ENCODE results near the gene DDX11.
A peak's percentile ranks its signal among the peaks of the same experiment; 100 is the strongest.
"Not testable (repeated sequence)": the region's sequence is repeated elsewhere in the genome, so short reads cannot be mapped to it uniquely, and the experiment has no call there.

DDX11 gene

DNA sequence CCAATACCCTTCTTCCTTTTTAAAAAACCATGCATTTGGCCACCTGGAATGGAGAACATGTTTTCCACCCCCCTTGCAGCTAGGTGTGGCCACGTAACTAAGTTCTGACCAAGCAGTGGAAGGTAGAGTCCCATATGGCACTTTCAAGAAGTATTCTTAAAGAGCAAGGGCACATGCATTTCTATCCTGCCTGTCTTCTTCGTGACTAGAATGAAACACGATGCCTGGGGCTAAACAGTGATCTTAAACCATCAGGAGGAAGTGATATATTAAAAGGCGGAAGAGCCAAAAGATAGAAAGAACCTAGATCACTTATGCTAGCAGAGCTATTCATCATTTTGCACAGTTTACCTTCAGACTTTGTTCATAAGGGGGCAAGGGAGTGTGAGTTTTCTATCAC, 16.0 kb upstream of the DDX11 start:
- TF ChIP-seq, protein P1, sequence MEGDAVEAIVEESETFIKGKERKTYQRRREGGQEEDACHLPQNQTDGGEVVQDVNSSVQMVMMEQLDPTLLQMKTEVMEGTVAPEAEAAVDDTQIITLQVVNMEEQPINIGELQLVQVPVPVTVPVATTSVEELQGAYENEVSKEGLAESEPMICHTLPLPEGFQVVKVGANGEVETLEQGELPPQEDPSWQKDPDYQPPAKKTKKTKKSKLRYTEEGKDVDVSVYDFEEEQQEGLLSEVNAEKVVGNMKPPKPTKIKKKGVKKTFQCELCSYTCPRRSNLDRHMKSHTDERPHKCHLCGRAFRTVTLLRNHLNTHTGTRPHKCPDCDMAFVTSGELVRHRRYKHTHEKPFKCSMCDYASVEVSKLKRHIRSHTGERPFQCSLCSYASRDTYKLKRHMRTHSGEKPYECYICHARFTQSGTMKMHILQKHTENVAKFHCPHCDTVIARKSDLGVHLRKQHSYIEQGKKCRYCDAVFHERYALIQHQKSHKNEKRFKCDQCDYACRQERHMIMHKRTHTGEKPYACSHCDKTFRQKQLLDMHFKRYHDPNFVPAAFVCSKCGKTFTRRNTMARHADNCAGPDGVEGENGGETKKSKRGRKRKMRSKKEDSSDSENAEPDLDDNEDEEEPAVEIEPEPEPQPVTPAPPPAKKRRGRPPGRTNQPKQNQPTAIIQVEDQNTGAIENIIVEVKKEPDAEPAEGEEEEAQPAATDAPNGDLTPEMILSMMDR (IDR thresholded peaks at IDR 0.05; ENCODE audit: borderline replicate concordance, insufficient read depth, low read depth, low read length), result no peak
- no peak overlapping the region for H3K4me3 ChIP-seq (ENCODE audit: low read depth, low read length)

DNA sequence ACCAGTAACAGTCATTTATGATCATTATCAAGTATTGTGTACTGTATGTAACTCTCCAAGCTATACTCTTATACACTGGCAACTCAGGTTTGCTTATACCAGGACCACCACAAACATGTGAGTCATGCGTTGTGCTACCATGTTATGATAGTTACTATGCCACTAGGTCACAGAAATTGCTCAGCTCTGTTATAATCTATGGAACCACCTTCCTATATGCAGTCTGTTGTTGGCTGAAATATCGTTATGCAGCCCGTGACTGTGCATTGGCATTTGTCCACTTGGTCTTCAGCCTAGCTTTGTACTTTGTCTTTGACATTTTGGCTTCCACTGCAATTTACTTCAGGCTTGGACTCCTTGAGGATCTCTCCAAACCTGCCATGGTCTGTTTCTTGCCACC, 7.5 kb upstream of the DDX11 start:
- H3K4me3 ChIP-seq (ENCODE audit: low read depth, low read length), result not testable (repeated sequence)

DNA sequence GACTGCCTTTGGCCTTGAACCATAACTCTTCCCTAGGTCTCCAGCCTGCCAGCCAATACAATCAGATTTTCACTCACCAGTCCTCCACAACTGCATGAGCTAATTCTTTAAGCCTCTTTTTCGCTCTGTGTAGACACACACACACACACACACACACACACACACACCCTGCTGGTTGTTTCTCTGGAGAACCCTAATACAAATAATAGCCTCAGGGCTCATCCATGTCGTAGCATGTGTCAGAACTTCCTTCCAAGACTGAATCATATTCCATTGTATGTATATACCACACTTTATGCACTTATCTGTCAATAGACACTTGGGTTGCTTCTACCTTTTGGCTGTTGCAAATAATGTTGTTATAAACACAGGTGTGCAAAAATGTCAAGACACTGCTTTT, 6.0 kb upstream of the DDX11 start:
- not testable (repeated sequence) for H3K4me3 ChIP-seq (ENCODE audit: low read depth, low read length)

DNA sequence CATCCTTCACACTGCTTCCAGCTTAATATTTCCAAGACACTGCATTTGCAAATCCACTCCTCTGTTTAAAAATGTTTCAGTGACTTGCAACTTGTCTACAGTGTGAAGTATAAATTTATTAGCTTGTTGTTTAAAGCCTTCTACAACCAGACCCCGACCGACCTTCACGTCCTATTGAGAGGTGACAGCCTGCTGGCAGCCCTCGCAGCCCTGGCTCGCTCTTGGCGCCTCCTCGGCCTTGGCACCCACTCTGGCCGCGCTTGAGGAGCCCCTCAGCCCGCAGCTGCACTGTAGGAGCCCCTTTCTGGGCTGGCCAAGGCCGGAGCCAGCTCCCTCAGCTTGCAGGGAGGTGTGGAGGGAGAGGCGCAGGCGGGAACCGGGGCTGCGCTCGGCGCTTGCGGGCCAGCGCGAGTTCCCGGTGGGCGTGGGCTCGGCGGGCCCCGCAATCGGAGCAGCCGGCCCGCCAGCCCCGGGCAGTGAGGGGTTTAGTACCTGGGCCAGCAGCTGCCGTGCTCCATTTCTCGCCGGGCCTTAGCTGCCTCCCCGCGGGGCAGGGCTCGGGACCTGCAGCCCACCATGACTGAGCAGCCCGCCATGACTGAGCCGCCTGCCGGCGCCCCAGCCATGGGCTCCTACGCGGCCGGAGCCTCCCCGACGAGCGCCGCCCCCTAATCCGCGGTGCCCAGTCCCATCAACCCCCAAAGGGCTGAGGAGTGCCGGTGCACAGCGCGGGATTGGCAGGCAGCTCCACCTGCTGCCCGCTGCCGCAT, 2.5 kb upstream of the DDX11 start:
- H3K4me3 ChIP-seq (ENCODE audit: low read depth, low read length), result not testable (repeated sequence)

DNA sequence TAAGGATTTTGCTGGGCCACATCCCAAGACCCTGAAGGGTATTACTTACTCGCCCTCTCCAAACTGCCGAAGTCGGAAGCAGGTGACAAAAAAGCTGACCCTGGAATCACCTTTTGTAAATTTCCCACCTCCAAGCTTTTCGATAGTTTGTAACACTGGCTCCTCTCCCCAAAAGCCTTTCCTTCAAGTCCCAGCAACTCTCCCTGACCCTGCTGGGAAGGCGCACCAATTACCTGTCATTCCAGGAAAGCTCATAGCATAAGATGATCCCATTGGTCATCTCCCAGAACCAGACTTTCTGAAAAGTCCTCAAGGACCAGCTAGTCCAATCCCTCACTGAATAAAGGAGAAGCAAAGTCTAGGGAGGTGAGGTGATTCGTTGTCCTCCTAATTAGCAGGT, 698 bp upstream of the DDX11 start:
- H3K4me3 ChIP-seq (ENCODE audit: low read depth, low read length), result not testable (repeated sequence)

DNA sequence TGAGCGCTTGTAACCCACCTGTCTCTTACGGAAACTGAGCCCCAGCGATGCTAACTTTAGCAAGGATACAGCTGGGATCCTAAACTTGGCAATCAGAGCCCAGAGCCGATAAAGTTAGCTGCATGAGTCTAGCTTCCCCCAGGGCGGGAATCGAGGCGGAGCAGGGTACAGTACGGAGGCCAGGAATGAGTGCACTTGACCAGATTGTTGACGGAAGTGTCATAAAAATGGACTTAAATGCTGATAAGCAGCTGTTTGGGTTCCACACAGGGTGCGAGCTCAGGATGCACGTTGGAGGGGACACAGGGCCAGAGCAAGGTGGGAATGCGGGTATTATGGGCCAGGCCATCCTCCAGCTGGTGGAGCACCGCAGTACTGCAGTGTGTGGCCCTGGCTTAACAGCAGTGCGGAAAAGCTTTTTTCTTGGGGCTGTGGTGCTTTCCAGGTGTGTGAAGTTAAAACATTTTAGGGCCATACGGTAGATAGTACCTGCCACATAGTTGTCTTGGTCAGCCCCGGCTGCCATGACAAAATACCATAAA, 744 bp downstream of the DDX11 start:
- TF ChIP-seq, protein P1 (IDR thresholded peaks at IDR 0.05; ENCODE audit: borderline replicate concordance, insufficient read depth, low read depth, low read length), result peak; percentile 39; the same call in 1 of the 2 replicates

DNA sequence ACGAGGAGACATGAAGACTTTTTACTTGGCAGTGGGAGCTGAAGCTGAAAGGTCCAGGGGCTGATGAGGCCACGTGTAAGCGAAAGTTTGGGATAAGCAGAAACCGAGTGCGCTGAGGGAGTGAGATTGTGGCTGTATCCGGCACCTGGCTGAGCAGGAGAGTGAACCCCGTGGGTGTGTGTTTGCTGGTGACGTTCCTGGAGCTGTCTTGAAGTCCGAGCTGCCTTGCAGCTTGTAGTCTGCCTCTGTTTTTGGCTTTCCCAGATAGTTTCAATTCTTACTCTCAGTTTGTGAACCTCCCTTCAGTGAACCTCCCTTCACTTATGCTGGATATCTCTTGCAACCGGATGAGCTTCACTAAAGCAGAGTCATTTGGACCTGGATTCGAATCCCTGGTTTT, 2.5 kb downstream of the DDX11 start:
- not testable (repeated sequence) for H3K4me3 ChIP-seq (ENCODE audit: low read depth, low read length)

More for the DNA sequence above, 744 bp downstream of the DDX11 start:
- H3K4me3 ChIP-seq (ENCODE audit: low read depth, low read length), result peak overlapping the region; percentile 72

DNA sequence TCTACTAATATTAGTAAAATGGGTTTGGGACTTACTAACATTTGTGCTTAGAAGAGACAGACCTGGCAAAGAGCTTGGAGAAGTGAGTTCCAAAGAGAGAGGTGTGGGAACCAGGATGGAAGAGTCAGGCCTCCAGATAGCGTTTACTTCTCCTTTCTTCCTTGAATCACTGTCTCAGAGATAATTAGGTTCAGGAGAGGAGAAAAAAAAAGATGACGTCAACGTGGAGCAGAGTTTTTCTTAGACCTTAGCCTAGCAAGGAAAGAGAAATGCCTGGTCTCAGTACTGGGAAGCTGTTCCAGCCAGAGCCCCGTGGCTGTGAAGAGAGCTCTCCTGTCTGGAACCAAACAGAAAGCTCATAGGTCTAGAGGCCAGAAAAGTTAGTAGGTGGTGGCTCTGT, 3.4 kb downstream of the DDX11 start:
- not testable (repeated sequence) for H3K4me3 ChIP-seq (ENCODE audit: low read depth, low read length)

DNA sequence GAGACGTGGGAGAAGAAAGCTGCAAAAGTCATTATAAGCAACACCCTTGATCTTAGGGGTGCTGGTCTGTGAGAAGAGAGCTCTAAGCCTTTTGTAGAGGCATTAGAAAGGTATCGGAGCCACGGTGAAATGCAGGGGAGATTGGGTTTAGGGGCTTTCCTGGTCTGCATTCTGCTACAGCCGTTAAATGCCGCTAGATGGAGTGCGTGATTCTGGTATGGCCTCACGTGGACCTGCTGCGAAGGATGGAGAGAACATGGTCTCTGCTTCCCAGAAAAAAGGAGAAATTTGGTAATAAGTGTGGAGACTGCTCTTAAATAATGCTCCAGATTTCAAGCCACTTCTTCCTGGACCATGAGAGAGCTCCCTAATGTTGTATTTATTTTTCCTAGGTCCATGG, 4.3 kb downstream of the DDX11 start:
- H3K4me3 ChIP-seq (ENCODE audit: low read depth, low read length), result not testable (repeated sequence)

DNA sequence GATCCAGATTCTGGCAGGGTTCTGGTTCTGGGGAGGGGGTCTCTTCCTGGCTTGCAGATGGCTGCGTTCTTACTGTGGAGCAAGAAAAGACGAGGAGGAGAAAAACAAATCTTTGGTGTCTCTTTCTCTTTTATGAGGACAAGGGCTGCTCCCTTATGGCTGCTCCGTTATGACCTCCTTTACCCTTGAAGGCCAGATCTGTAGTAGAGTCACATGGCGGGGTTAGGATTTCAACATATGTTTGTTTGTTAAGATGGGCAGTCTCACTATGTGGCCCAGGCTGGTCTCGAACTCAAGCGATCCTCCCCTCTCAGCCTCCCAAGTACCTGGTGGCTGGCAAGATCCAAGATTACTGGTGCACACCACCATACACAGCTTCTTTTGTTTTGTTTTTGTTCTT, 5.8 kb downstream of the DDX11 start:
- H3K4me3 ChIP-seq (ENCODE audit: low read depth, low read length), result not testable (repeated sequence)

DNA sequence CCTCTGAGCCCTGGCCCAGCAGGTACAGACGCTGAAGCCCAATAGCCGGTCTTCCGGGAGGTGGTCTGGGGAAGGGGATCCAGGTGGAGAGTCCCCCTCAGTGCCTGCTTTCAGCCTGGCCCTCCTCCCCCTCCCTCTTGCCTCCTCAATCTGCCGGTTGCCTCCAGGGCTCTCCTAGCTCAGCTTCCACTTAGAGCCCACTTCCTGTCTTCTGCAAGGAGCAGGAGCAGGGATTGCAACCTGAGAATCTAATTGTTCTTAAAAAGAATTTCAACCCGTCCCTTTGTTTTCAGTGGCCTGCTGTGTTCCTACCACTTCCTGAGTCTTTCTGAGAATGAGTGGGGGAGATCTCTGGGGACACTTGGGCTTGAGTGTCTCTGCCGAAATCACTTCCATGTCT, 6.6 kb downstream of the DDX11 start:
- not testable (repeated sequence) for H3K4me3 ChIP-seq (ENCODE audit: low read depth, low read length)

DNA sequence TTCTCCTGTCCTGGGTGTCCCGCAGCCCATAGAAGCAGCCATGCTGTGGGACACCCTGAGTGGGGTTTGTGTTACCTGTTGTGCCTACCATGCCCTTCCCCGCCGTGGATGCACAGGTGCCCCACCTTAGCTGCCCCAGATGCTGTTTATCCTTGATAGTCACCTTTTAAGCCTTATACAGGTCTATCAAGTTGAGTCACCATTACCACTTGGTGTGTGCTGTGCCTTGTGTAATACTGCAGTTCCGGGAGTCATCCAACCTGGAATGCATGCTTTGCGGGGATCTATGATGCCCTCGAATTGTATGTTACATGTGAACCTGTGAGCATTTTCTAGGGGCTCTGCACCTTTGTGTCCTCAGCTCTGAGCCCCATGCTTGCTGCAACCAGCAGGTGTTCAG, 7.6 kb downstream of the DDX11 start:
- H3K4me3 ChIP-seq (ENCODE audit: low read depth, low read length), result not testable (repeated sequence)

DNA sequence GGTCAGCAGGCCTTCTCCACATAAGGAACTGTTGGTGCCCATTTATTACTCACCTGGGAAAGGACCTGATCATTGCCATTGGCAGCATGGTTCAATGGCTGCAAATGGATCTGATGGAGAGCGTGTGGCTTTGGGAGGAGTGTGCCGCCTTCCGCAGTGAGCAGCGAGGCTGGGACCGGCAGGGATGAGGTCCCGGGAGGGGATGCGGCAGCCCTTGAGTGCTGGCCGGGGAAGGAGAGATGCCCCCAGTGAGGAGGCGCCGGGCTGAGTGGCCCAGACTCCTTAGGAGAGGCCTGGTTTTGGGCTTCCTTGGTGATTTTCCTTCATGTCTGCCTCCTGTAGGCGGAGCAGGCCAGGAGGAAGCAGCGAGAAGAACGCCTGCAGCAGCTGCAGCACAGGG, 10.6 kb downstream of the DDX11 start:
- not testable (repeated sequence) for H3K4me3 ChIP-seq (ENCODE audit: low read depth, low read length)

DNA sequence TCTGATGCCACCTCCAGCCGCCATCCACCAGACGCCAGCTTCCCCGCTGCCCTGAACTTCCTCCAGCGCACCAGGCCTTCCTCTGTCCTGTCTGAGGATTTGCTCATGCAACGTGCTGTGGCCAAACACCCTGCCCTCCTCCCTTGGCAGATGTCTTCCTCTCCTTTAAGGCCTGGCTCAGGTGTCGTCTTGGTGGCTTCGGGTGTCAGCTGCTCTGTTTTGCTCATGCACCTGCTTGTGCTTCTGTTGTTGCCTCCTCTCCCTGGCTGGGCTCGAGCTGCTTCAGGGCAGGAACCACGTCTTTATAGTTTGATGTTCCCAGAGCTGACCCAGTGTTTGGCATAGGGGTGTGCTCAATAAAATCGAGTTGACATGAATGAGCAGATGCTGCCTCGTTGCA, 12.4 kb downstream of the DDX11 start:
- H3K4me3 ChIP-seq (ENCODE audit: low read depth, low read length), result not testable (repeated sequence)

DNA sequence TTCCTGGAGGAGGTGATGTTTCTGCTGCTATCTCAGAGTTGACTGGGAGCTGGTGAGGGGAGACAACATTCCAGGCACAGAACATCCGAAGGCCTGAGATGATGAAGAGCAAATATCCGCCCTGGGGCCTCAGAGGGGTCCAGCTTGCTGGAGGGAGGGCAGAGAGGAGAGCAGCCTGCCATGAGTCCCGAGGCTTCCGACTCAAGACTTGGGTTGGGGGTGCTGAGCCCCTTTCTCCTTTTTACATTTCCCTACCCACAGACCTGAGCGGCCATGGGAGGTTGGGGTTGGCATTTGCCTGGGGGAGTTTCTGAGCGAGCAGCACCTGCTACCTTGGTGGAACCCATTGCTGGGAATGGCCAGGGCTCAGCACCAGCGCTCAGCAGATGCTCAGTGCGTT, 13.8 kb downstream of the DDX11 start:
- H3K4me3 ChIP-seq (ENCODE audit: low read depth, low read length), result not testable (repeated sequence)

DNA sequence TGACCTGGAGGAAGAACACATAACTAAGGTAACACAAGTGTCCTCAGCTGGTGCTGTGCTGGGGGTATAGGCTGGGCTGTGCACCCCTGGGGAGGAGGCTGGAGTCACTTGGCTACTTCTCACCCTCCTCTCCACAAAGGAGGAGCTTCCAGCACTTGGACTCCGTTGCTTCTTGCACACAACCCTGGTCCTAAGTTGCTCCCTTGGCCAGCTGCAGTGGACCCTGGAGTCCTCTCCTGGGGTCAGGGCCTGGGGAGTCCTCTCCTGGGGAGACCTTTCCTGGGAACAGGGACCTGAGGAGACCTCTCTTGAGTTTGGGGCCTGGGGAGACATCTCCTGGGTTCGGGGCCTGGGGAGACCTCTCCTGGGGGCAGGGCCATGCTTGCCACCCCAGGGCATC, 14.3 kb downstream of the DDX11 start:
- H3K4me3 ChIP-seq (ENCODE audit: low read depth, low read length), result not testable (repeated sequence)
